GM13977 (cell line): ENCODE data around the gene EIF4A3.

Experiments used
- DNase-seq: peaks from one replicate; pipeline ENCODE4 v3.0.0; 2012; ENCODE audit warnings: low spot score
- CTCF ChIP-seq: IDR thresholded peaks from 2 replicates; pipeline ENCODE4 v1.5.1; 2012; ENCODE audit warnings: mild to moderate bottlenecking, control low read depth; ENCODE audit not compliant: insufficient read depth; ENCODE audit errors: extremely low read depth, missing control alignments
- in situ Hi-C: fragments of 300-500 bp; cut with MboI; formaldehyde crosslinking; loops from one replicate; pipeline ENCODE4 v1.12.0; 2022; ENCODE audit warnings: low sequenced_read_pairs, low pct_unique_long_range_greater_than_20kb, mixed read lengths, inconsistent platforms; ENCODE audit not compliant: unreplicated experiment

Gene EIF4A3

GRCh38 chr17:80108036-80108971, 38.6 kb downstream of the EIF4A3 start:
- in situ Hi-C loops: no loop called here
- no peak for TF ChIP-seq CTCF
- no peak for DNase-seq

- TF ChIP-seq CTCF: no peak
- no peak for DNase-seq
- in situ Hi-C loops: no loop called here
Measured at GRCh38 chr17:80107231-80108021, 39.5 kb downstream of the EIF4A3 start.

- DNase-seq: no peak
- TF ChIP-seq CTCF: no peak
- in situ Hi-C loops: no loop called here
Measured at GRCh38 chr17:80106751-80107150, 40.2 kb downstream of the EIF4A3 start.

- in situ Hi-C loops: no loop called here
- DNase-seq: no peak
- TF ChIP-seq CTCF: no peak
Measured at GRCh38 chr17:80106176-80106575, 40.8 kb downstream of the EIF4A3 start.

GRCh38 chr17:80105762-80106161, 41.2 kb downstream of the EIF4A3 start:
- no peak for TF ChIP-seq CTCF
- in situ Hi-C loops: no loop called here
- no peak for DNase-seq

GRCh38 chr17:80104956-80105375, 42.0 kb downstream of the EIF4A3 start:
- TF ChIP-seq CTCF: no peak
- in situ Hi-C loops: no loop called here
- no peak for DNase-seq
